ENCODE measurements around the gene INTS15. TPM values are rescaled to one million over a fixed set of nuclear protein-coding genes. Genes with fewer than 3 reads are reported as not detected.
"Not testable (repeated sequence)": the region's sequence is repeated elsewhere in the genome, so short reads cannot be mapped to it uniquely, and the experiment has no call there.

The INTS15 gene
- total RNA-seq, 1 experiment from 2014 or later, result 24.3 TPM

GRCh38 chr7:6634021-6634420 lies 44.2 kb downstream of the INTS15 start:
- peaks cover 8 to 18% of the 10 kb centered on the region in 2 experiments; a peak in 2 of 4 replicates for H3K4me1 ChIP-seq (ENCODE audit: control insufficient read depth in 1 of 2, insufficient read depth in 2 of 2, low read length in 2 of 2)
- intact Hi-C loops (cut with micrococcal nuclease), result no loop called here
- H3K9ac ChIP-seq (ENCODE audit: low read length), result no peak overlapping the region
- TF ChIP-seq SP1 (IDR thresholded peaks at IDR 0.05; ENCODE audit: low read depth) (no peak), CBX3 (IDR thresholded peaks at IDR 0.05; ENCODE audit: low read depth) (no peak), ATF3 (IDR thresholded peaks at IDR 0.05) (no peak), ELF1 (IDR thresholded peaks at IDR 0.05; ENCODE audit: borderline replicate concordance, low read depth) (no peak), ZBTB33 (IDR thresholded peaks at IDR 0.05; ENCODE audit: extremely low read depth, insufficient replicate concordance, low read length) (no peak), MAX (IDR thresholded peaks at IDR 0.05) (no peak), REST (IDR thresholded peaks at IDR 0.05; ENCODE audit: low read depth) (no peak), POLR2AphosphoS5 (IDR thresholded peaks at IDR 0.05; ENCODE audit: low read depth, low read length) (no peak), EZH2 (IDR thresholded peaks at IDR 0.05) (no peak), SRF (IDR thresholded peaks at IDR 0.05; ENCODE audit: low read depth) (no peak)
- no peaks in the 10 kb centered on the region for H3K27me3 ChIP-seq (ENCODE audit: insufficient read depth, low read length)
- no peaks in the 10 kb centered on the region for H4K20me1 ChIP-seq (ENCODE audit: insufficient read depth)
- H3K9me2 ChIP-seq (ENCODE audit: insufficient read depth), result no peaks in the 10 kb centered on the region
- no peak for ATAC-seq
- H2AFZ ChIP-seq (ENCODE audit: low read depth, low read length, poor library complexity, severe bottlenecking), result no peak overlapping the region
- H3K27ac ChIP-seq (ENCODE audit: low read depth, low read length), result no peak overlapping the region
- ChIA-PET POLR2A (no interaction called here), CTCF (no interaction called here), RAD21 (ENCODE audit: low non-redundant PET in 1 of 2, low total read pairs in 2 of 2, uncharacterized antibody in 2 of 2, unreplicated experiment in 2 of 2) (no interaction called here)
- H3K4me2 ChIP-seq (ENCODE audit: low read length), result no peak overlapping the region
- H3K36me3 ChIP-seq (ENCODE audit: control insufficient read depth in 1 of 2, insufficient read depth in 2 of 2, low read length in 2 of 2), result no peaks in the 10 kb centered on the region
- H3K9me3 ChIP-seq (ENCODE audit: control insufficient read depth in 1 of 2, insufficient read depth in 1 of 2, low read depth in 1 of 2, low read length in 2 of 2), result no peaks in the 10 kb centered on the region
- DNase-seq (ENCODE audit: low read depth, low spot score), result no peak
- H3K4me3 ChIP-seq (replicated peaks in 1 of 2; ENCODE audit: low read depth in 1 of 2, low read length in 2 of 2), result no peak overlapping the region
- BruUV-seq (replicated peaks), result no TSS peak
- peaks cover 16% of the 10 kb centered on the region for H3K79me2 ChIP-seq (ENCODE audit: insufficient read depth, low read length)

GRCh38 chr7:6634971-6635370 lies 45.1 kb downstream of the INTS15 start:
- H3K9ac ChIP-seq (ENCODE audit: low read length); H3K9me3 ChIP-seq (ENCODE audit: control insufficient read depth in 1 of 2, insufficient read depth in 1 of 2, low read depth in 1 of 2, low read length in 2 of 2); H3K4me3 ChIP-seq (replicated peaks in 1 of 2; ENCODE audit: low read depth in 1 of 2, low read length in 2 of 2); BruUV-seq (replicated peaks); DNase-seq (ENCODE audit: low read depth, low spot score); H3K36me3 ChIP-seq (ENCODE audit: control insufficient read depth in 1 of 2, insufficient read depth in 2 of 2, low read length in 2 of 2); H4K20me1 ChIP-seq (ENCODE audit: insufficient read depth); intact Hi-C loops (cut with micrococcal nuclease); CTCF ChIA-PET; H3K9me2 ChIP-seq (ENCODE audit: insufficient read depth); H3K4me2 ChIP-seq (ENCODE audit: low read length); POLR2A ChIA-PET; ATAC-seq; RAD21 ChIA-PET (ENCODE audit: low non-redundant PET in 1 of 2, low total read pairs in 2 of 2, uncharacterized antibody in 2 of 2, unreplicated experiment in 2 of 2); H3K27me3 ChIP-seq (ENCODE audit: insufficient read depth, low read length); H3K27ac ChIP-seq (ENCODE audit: low read depth, low read length); H2AFZ ChIP-seq (ENCODE audit: low read depth, low read length, poor library complexity, severe bottlenecking): not testable (repeated sequence)
- peaks cover 25% of the 10 kb centered on the region for H3K79me2 ChIP-seq (ENCODE audit: insufficient read depth, low read length)
- H3K4me1 ChIP-seq (ENCODE audit: control insufficient read depth in 1 of 2, insufficient read depth in 2 of 2, low read length in 2 of 2), result peaks cover 7 to 16% of the 10 kb centered on the region in 2 experiments; a peak in 2 of 4 replicates

Measured in HCT116 (cell line).